PFSK-1 (cell line): ENCODE results near the gene UBQLN4.

Experiments used
- FOXP2 ChIP-seq: optimal IDR thresholded peaks from 2 replicates; pipeline ENCODE3; 2011; ENCODE audit warnings: borderline replicate concordance, control low read depth, inconsistent platforms; ENCODE audit not compliant: insufficient read depth; ENCODE audit errors: extremely low read length, extremely low read depth
- POLR2AphosphoS5 ChIP-seq: IDR thresholded peaks from 2 replicates; pipeline ENCODE4 v1.6.1; 2012; ENCODE audit warnings: low read depth, mild to moderate bottlenecking, control low read depth, low read length, moderate library complexity
- TAF1 ChIP-seq: IDR thresholded peaks from 2 replicates; pipeline ENCODE4 v1.6.1; 2012; ENCODE audit warnings: low read length, control low read depth, borderline replicate concordance; ENCODE audit not compliant: insufficient read depth

- TF ChIP-seq TAF1 (no peak), FOXP2 (no peak), POLR2AphosphoS5 (no peak)
These were observed 26.2 kb upstream of the UBQLN4 start for GRCh38 chr1:156079762-156080161.
